Fibroblast of mammary gland (primary cell): ENCODE measurements around the gene MDFI.

Source experiments
- DNase-seq: peaks from one replicate; pipeline ENCODE4 v3.0.0-alpha.2; 2010; ENCODE audit warnings: low read depth
- H3K4me3 ChIP-seq: 2 replicates; pipeline ENCODE4 v1.5.1; 2011; ENCODE audit warnings: low read depth, mild to moderate bottlenecking, low read length, moderate library complexity; ENCODE audit not compliant: control insufficient read depth
- TF ChIP-seq, protein P1 (sequence below): conservative IDR thresholded peaks from 2 replicates; pipeline ENCODE4 v1.5.1; 2011; ENCODE audit warnings: low read depth, low read length, inconsistent platforms; ENCODE audit not compliant: control insufficient read depth, insufficient read depth

Gene MDFI

DNA sequence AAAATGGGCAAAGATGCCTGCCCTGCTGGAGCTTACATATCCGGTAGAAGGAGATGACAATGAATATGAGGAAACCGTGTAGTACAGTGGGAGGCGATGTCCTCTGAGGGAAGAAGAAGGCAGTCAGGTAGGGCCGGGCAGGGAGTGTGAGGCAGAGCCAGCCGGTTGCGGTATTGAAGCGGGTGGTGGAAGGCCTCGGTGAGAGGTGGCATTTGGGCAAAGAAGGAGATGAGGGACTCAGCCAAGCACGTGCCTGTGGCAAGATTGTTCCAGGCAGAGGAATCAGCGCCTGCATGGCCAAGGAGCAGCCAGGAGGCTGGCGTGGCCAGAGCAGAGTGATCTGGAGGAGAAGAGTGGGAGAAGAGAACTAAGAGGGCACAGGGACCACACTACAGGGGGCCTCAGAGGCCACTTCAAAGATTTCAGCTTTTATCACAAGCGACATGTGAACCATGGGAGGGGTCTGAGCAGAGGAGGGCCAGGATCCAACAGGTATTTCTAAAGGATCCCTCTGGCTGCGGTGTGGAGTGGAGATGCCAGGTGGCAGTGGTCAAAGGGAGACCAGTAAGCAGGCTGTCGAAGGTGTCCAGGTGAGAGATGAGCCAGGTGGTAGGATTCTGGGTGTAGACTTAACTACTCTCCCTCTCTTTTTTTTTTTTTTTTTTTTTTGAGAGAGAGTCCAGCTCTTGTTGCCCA is 13.8 kb downstream of the MDFI start:
- H3K4me3 ChIP-seq, result no peak overlapping the region
- DNase-seq, result no peak
- TF ChIP-seq, protein P1, sequence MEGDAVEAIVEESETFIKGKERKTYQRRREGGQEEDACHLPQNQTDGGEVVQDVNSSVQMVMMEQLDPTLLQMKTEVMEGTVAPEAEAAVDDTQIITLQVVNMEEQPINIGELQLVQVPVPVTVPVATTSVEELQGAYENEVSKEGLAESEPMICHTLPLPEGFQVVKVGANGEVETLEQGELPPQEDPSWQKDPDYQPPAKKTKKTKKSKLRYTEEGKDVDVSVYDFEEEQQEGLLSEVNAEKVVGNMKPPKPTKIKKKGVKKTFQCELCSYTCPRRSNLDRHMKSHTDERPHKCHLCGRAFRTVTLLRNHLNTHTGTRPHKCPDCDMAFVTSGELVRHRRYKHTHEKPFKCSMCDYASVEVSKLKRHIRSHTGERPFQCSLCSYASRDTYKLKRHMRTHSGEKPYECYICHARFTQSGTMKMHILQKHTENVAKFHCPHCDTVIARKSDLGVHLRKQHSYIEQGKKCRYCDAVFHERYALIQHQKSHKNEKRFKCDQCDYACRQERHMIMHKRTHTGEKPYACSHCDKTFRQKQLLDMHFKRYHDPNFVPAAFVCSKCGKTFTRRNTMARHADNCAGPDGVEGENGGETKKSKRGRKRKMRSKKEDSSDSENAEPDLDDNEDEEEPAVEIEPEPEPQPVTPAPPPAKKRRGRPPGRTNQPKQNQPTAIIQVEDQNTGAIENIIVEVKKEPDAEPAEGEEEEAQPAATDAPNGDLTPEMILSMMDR, result no peak

DNA sequence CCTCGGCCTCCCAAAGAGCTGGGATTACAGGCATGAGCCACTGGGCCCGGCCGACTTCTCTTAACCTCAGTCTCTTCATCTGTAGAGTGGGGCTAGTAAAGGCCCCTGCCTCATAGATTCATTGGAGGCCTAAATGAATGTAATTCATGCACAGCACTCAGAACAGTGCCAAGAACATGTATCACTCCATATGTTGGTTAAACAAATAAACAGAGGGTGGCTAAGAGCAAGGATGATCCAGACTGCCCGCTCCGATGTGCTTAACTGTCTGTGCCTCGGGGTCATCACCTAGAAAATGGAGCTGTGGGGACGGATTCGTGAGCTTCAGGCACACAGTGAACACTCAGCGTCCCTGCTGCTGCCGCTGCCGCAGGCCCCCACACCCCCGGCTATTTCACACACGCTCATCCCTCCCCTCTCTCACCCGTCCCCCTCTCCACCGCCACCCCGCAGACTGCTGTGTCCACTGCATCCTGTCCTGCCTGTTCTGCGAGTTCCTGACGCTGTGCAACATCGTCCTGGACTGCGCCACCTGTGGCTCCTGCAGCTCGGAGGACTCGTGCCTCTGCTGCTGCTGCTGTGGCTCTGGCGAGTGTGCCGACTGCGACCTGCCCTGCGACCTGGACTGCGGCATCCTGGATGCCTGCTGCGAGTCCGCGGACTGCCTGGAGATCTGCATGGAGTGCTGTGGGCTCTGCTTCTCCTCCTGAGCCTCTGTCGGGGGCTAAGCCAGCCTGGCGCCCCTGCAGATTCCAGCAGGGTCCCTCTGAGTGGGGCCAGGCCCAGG is 14.8 kb downstream of the MDFI start:
- TF ChIP-seq, protein P1, result no peak
- H3K4me3 ChIP-seq, result no peak overlapping the region
- peak; percentile 17 for DNase-seq

DNA sequence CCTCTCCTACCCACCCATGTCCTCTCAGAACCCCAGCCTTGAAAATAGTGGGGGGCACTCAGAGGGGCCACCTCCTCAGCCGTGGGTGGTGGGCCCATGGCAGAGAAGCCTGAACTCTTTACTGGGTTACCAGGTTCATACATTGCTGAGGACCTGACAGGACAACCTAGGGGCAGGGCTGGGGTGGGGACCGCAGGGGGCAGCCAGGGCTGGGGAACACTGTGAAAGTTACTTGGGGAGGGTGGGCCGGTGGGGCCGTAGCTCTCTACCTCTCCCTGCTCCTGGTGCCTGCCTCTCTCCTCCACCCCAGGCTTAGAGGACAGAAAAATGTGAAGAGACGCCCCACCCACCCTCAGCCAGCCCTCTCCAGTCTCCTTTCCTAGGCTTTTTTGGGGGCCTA is 15.4 kb downstream of the MDFI start:
- TF ChIP-seq, protein P1, result no peak
- no peak for DNase-seq
- no peak overlapping the region for H3K4me3 ChIP-seq

DNA sequence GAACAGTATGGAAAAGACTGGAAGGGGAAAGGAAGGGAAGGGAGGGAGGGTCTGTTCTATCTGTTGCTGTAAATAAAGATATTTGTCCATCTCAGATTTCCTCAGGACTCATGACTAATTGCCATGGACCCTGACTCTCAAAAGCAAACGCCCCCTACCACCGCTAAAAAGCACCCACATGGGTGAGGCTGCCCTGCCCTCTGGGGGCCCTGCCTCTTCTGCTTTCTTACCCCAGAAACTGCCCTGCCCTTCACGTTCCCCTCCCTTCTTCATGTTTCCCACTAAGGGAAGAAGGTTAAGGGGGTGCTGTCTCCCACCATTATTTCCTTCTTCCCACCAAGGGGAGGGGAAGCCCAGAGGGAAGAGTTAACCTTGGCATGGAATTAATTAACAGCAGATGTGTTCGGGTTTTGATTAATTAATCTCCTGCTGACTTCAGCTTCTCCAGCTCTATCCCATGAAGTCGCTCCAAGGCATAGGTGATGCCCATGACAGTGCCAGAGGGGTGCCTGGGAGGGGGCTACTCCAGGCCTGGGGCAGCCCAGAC is 16.0 kb downstream of the MDFI start:
- no peak overlapping the region for H3K4me3 ChIP-seq
- no peak for DNase-seq
- TF ChIP-seq, protein P1, result no peak

DNA sequence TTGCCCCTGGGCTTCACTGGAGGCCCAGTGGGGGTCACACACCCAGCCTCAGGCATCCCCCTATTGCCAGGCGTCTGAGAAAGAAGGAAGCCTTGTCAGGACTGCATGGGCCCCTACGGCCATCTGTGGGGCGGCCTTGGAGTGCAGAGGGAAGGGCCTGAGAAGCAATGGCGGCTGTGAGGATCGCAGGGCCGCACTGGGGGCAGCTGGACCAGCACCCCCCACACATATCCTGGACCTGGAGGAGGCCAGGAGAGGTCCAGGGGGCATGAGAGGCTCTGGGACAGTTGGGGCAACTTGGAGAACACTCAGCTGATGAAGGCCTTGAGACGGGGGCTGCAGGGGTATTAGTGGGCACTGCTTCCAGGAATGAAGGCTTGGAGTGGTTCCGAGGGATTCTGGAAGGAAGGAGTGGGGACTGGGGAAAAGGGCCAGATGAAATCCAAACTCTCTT is 16.5 kb downstream of the MDFI start:
- TF ChIP-seq, protein P1, result no peak
- H3K4me3 ChIP-seq, result no peak overlapping the region
- DNase-seq, result no peak

DNA sequence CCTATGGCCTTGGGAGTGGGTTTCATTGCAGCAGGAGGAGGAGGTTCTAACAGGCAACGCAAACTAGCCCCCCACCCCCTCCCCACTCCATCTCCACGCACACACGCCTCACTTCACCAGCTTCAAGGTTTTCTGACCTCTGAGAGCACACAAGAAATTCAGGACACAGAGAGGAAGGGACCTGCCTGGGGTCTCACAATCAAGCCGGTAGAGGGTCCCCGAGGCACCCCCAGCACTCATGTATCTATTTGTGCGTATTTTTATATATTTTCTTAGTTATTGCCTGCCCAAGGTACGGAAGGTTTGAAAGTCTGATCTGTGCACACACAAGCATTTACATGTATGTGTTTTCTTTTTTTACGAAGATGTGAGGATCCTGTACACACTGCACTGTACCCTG is 16.9 kb downstream of the MDFI start:
- H3K4me3 ChIP-seq, result no peak overlapping the region
- TF ChIP-seq, protein P1, result no peak
- DNase-seq, result no peak
